Tibial artery (tissue), 4 donors: ENCODE data around the gene ZBTB7A.

ENCODE experiments used
- DNase-seq, 2 donors: peaks; one replicate each; pipeline ENCODE4 v3.0.0-alpha.2; 2019
- H3K27ac ChIP-seq, 2 donors: fragments of 200-600 bp; sonication (generic) in 1 of 2; 1 replicate in 1 of 2; 2 replicates in 1 of 2; pipeline ENCODE4 v1.5.1; 2018 to 2019; ENCODE audit warnings: mild to moderate bottlenecking in 1 of 2
- H3K27me3 ChIP-seq, 2 donors: fragments of 200-600 bp; sonication (generic) in 1 of 2; one replicate each; pipeline versions ENCODE4 v1.5.1 to v1.6.0; 2016 to 2019
- H3K36me3 ChIP-seq, 3 donors: fragments of 200-600 bp; sonication (generic) in 2 of 3; one replicate each; pipeline ENCODE4 v1.5.1; 2016 to 2019; ENCODE audit warnings: mild to moderate bottlenecking in 2 of 3
- H3K4me1 ChIP-seq, 4 donors: fragments of 200-600 bp; sonication (generic) in 2 of 4; 1 replicate in 3 of 4; 2 replicates in 1 of 4; pipeline ENCODE4 v1.5.1; 2016 to 2019
- H3K4me3 ChIP-seq, 2 donors: fragments of 200-600 bp; sonication (generic) in 1 of 2; 1 replicate in 1 of 2; 2 replicates in 1 of 2; pipeline ENCODE4 v1.5.1; 2018 to 2019; ENCODE audit warnings: mild to moderate bottlenecking in 2 of 2
- H3K9me3 ChIP-seq, 3 donors: fragments of 200-600 bp; sonication (generic) in 1 of 3; one replicate each; pipeline ENCODE4 v1.5.1; 2016 to 2019
- intact Hi-C: fragments of 100-400 bp; cut with DNase I; formaldehyde crosslinking; loops from one replicate; pipeline ENCODE4 v1.15.0; 2023; ENCODE audit warnings: low total_unique reads
- TF ChIP-seq, protein P1 (sequence below), 2 experiments: fragments of 200-600 bp in 1 of 2; fragments of 450-650 bp in 1 of 2; IDR thresholded peaks; one replicate each; pipeline ENCODE4 v1.5.1; 2017 to 2019; ENCODE audit warnings: antibody characterized with exemption in 2 of 2, mild to moderate bottlenecking in 1 of 2, moderate library complexity in 1 of 2

The ZBTB7A gene

DNA sequence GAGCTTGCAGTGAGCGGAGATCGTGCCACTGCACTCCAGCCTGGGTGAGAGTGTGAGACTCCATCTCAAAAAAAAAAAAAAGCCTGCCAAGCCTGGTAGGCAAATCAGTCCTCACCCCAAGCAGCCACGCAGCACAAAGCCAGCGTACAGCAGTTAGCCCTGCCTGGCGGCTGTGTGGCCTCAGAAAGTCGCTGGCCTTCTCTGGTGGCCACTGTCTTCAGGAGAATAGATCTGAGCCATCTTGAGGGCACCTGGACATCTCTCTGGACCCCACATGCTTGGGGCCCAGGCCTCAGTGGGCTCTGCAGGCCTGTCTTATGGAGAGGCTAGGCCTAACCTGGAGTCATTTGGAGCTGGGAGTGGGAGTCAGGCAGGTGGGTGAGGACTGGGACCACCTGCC is 36.1 kb downstream of the ZBTB7A start:
- intact Hi-C loops, result no loop called here
- no peak for DNase-seq
- Histone ChIP-seq H3K9me3 (no peaks in the 10 kb centered on the region), H3K4me3 (no peak overlapping the region), H3K36me3 (peaks cover 31 to 98% (median 73%) of the 10 kb centered on the region in 3 donors), H3K27me3 (no peaks in the 10 kb centered on the region), H3K27ac (no peak overlapping the region), H3K4me1 (no peaks in the 10 kb centered on the region)
- TF ChIP-seq, protein P1, sequence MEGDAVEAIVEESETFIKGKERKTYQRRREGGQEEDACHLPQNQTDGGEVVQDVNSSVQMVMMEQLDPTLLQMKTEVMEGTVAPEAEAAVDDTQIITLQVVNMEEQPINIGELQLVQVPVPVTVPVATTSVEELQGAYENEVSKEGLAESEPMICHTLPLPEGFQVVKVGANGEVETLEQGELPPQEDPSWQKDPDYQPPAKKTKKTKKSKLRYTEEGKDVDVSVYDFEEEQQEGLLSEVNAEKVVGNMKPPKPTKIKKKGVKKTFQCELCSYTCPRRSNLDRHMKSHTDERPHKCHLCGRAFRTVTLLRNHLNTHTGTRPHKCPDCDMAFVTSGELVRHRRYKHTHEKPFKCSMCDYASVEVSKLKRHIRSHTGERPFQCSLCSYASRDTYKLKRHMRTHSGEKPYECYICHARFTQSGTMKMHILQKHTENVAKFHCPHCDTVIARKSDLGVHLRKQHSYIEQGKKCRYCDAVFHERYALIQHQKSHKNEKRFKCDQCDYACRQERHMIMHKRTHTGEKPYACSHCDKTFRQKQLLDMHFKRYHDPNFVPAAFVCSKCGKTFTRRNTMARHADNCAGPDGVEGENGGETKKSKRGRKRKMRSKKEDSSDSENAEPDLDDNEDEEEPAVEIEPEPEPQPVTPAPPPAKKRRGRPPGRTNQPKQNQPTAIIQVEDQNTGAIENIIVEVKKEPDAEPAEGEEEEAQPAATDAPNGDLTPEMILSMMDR (IDR thresholded peaks at IDR 0.05), result no peak

DNA sequence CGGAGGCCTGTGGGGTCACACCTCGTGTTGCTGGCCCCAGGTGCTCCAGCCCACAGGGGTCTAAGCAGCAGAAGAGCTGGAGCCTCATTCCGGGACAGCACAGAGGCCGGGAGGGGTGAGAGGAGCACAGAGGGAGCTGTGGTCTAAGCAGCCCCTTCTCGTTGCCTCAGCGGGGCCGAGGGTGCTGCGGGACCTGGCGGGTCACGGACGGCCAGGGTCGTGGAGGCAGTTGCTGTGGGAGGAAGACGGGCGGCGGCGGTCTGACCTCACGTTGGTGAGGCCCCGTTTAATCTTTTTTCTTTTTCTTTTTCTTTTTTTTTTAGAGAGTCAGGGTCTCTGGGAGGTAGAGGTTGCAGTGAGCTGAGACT is 37.5 kb downstream of the ZBTB7A start:
- no peaks in the 10 kb centered on the region for H3K27me3 ChIP-seq
- no peak for DNase-seq
- no peaks in the 10 kb centered on the region for H3K4me1 ChIP-seq
- TF ChIP-seq, protein P1 (IDR thresholded peaks at IDR 0.05), result no peak
- intact Hi-C loops, result no loop called here
- H3K27ac ChIP-seq, result no peak overlapping the region
- H3K4me3 ChIP-seq, result no peak overlapping the region
- H3K9me3 ChIP-seq, result no peaks in the 10 kb centered on the region
- peaks cover 34 to 98% (median 74%) of the 10 kb centered on the region in 3 donors for H3K36me3 ChIP-seq

DNA sequence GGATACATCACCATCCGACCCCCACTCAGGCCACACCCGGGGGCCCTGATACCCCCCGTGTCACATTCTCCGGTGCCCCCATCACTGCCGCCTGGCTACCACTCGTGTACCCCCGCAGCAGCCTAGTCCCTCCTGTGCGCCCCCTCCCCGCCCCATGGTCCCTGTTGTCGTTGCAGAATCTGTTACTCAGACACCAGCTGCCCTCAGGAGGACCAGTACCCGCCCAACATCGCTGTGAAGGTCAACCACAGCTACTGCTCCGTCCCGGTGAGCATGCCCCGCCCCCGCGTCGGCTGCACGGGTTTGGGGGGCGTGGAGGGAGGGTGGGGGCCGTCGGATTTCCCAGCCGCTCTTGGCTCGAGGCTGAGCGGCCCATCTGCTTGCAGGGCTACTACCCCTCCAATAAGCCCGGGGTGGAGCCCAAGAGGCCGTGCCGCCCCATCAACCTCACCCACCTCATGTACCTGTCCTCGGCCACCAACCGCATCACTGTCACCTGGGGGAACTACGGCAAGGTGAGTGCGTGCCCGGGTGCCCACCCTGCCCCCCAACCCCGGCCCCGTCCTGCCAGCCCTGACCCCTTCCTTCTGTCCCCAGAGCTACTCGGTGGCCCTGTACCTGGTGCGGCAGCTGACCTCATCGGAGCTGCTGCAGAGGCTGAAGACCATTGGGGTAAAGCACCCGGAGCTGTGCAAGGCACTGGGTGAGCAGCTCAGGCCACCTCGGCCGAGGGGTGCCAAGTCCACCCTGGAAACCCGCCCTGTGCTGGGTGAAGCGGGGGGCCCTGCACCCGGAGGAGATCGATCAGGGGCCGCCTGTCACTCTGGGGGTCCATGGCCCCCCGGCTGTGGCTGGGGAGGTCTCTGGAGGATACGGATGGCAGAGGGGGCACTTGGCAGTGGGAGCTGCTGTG is 38.1 kb downstream of the ZBTB7A start:
- Histone ChIP-seq H3K4me1 (no peaks in the 10 kb centered on the region), H3K9me3 (no peaks in the 10 kb centered on the region), H3K27ac (no peak overlapping the region), H3K36me3 (peaks cover 32 to 98% (median 74%) of the 10 kb centered on the region in 3 donors), H3K27me3 (no peaks in the 10 kb centered on the region), H3K4me3 (no peak overlapping the region)
- no peak for DNase-seq
- intact Hi-C loops, result no loop called here
- TF ChIP-seq, protein P1 (IDR thresholded peaks at IDR 0.05), result no peak

DNA sequence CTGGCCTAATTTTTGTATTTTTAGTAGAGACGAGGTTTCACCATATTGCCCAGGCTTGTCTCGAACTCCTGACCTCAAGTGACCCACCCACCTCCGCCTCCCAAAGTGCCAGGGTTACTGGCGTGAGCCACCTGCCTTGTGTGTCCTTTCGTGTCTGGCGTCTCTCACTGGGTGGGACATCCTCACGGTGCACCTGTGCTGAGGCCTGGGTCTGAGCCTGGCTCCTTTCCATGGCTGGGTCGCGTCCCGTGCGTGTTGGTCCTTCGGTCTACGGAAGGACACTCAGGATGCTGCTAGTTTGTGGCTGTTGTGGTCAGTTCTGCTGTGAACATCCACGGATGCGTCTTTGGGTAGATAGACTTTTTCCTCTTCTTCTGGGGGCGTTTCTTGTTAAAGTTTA is 39.6 kb downstream of the ZBTB7A start:
- no peak for DNase-seq
- no peak overlapping the region for H3K27ac ChIP-seq
- no peak overlapping the region for H3K4me3 ChIP-seq
- peaks cover 25 to 89% (median 60%) of the 10 kb centered on the region in 3 donors for H3K36me3 ChIP-seq
- no peaks in the 10 kb centered on the region for H3K4me1 ChIP-seq
- intact Hi-C loops, result no loop called here
- no peaks in the 10 kb centered on the region for H3K27me3 ChIP-seq
- no peaks in the 10 kb centered on the region for H3K9me3 ChIP-seq
- TF ChIP-seq, protein P1 (IDR thresholded peaks at IDR 0.05), result no peak

DNA sequence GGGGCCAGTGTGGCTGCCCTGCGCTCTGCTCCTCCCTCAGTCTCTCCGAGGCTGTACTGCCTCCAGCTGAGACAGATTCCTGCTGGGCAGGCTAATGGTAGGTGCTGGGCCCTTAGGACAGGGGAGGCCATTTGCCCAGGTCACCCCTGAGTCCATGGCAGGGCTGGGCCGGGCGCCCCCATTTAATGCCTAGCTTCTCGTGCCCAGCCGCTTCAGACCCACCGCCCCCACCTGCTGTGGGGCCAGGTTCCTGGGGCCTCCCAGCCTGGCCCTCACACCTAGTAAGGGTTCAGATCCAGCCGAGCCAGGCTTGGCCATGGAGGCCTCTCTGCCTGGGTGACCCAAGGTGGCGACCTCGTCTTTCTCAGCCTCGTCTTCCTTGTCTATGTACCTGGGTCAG is 41.4 kb downstream of the ZBTB7A start:
- no peaks in the 10 kb centered on the region for H3K27me3 ChIP-seq
- no peak for DNase-seq
- TF ChIP-seq, protein P1 (IDR thresholded peaks at IDR 0.05), result no peak
- intact Hi-C loops, result no loop called here
- no peak overlapping the region for H3K4me3 ChIP-seq
- no peaks in the 10 kb centered on the region for H3K9me3 ChIP-seq
- H3K36me3 ChIP-seq, result peaks cover 25 to 72% (median 52%) of the 10 kb centered on the region in 3 donors
- no peak overlapping the region for H3K27ac ChIP-seq
- no peaks in the 10 kb centered on the region for H3K4me1 ChIP-seq
